Loucy (cell line): ENCODE results near the gene NRXN3.

ENCODE experiments used
- CTCF ChIP-seq: fragments of 200-600 bp; sonication (generic); conservative IDR thresholded peaks from 2 replicates; pipeline ENCODE4 v1.5.1; 2014; ENCODE audit warnings: mild to moderate bottlenecking, antibody characterized with exemption, low read length
- EZH2phosphoT487 ChIP-seq: fragments of 200-600 bp; IDR thresholded peaks from 2 replicates; pipeline ENCODE4 v1.6.1; 2018; ENCODE audit warnings: antibody characterized with exemption, mild to moderate bottlenecking, moderate library complexity, borderline replicate concordance

- TF ChIP-seq CTCF (peak; percentile 83), EZH2phosphoT487 (no peak)
Measured at GRCh38 chr14:78566026-78566858, 396.1 kb downstream of the NRXN3 start.
